Motor neuron (in vitro differentiated cells): ENCODE measurements around the gene MADCAM1. TPM values are rescaled to one million over a fixed set of nuclear protein-coding genes. Genes with fewer than 3 reads are reported as not detected.
A peak's percentile ranks its signal among the peaks of the same experiment; 100 is the strongest.

Experiments
- ATAC-seq, 8 experiments: fragments of 200-7000 bp; cut with Tn5 transposase; replicated peaks in 6 of 8; 2 replicates each; pipeline ENCODE4 v1.8.0; 2021; ENCODE audit warnings: mild to moderate bottlenecking in 8 of 8, moderate library complexity in 8 of 8
- H3K27ac ChIP-seq, 2 donors: fragments of 250-450 bp; sonication (Bioruptor Pico); 2 replicates each; pipeline ENCODE4 v1.9.0; 2021; ENCODE audit warnings: antibody characterized with exemption in 2 of 2, mild to moderate bottlenecking in 2 of 2, moderate library complexity in 1 of 2
- H3K4me1 ChIP-seq, 2 donors: fragments of 250-450 bp; sonication (Bioruptor Pico); replicated peaks in 1 of 2; 2 replicates each; pipeline ENCODE4 v1.6.1; 2021; ENCODE audit warnings: antibody characterized with exemption in 2 of 2, mild to moderate bottlenecking in 2 of 2, moderate library complexity in 1 of 2
- H3K4me3 ChIP-seq, 5 donors: fragments of 250-450 bp; sonication (Bioruptor Pico); 2 replicates each; pipeline ENCODE4 v1.9.0; 2021; ENCODE audit warnings: antibody characterized with exemption in 5 of 5, mild to moderate bottlenecking in 5 of 5, moderate library complexity in 4 of 5
- WGBS, 10 experiments: fragments of 450-650 bp; shearing (Covaris generic); methylation state at CpG; one replicate each; pipeline ENCODE4 v1.0.0; 2022; 5-methylcytosine and 5-hydroxymethylcytosine counted together
- in situ Hi-C, 9 experiments: fragments of 400-800 bp; cut with MboI; loops; one replicate each; pipeline ENCODE4 v1.15.0; 2021; ENCODE audit warnings: low sequenced_read_pairs in 9 of 9, low pct_unique_long_range_greater_than_20kb in 2 of 9; ENCODE audit not compliant: unreplicated experiment in 9 of 9
- total RNA-seq, 8 experiments: library from RNA; unstranded; fragments of 300-600 nt; gene quantifications; 2 replicates each; pipeline versions ENCODE4 v1.2.3 to v1.2.4, GENCODE V29; 2022

Gene MADCAM1
- total RNA-seq, 8 experiments from 2014 or later: 0.27 to 1.3 (median 0.57) TPM

- Histone ChIP-seq H3K4me1 (peaks cover 0 to 3% of the 10 kb centered on the region in 2 donors), H3K4me3 (no peak overlapping the region), H3K27ac (no peak overlapping the region)
- no peak for ATAC-seq
- in situ Hi-C loops: no loop called here
- WGBS, 10 experiments: 80 to 100% methylated on average over 1 to 4 of the region's 89 CpGs; no CpG with 5 or more reads in 8 of the 10 experiments
These were observed 37.9 kb upstream of the MADCAM1 start for GRCh38 chr19:458091-459042.

- peak; percentile 41 to 76 (median 50) for ATAC-seq
- peak overlapping the region; percentile 92 to 96 for H3K27ac ChIP-seq
- WGBS, 10 experiments: 0 to 15% (median 7%) methylated on average over 3 to 9 of the region's 66 CpGs; no CpG with 5 or more reads in 5 of the 10 experiments
- H3K4me1 ChIP-seq: peaks cover 0 to 3% of the 10 kb centered on the region in 2 donors
- in situ Hi-C loops: no loop called here
- peak overlapping the region; percentile 71 to 87 (median 78) for H3K4me3 ChIP-seq
These were observed 36.4 kb upstream of the MADCAM1 start for GRCh38 chr19:459724-460511.

GRCh38 chr19:460877-461720 lies 35.2 kb upstream of the MADCAM1 start, which contains the start of gene SHC2:
Gene SHC2 (minus strand): TSS chr19:461033. CDS start chr19:460996, 37 bp downstream.
- peak in 6 of 8 experiments; percentile 35 to 49 (median 44) for ATAC-seq
- H3K4me3 ChIP-seq: peak within 1 kb of the TSS; percentile 71 to 87 (median 78)
- H3K27ac ChIP-seq: peak within 1 kb of the TSS; percentile 92 to 96
- WGBS, 10 experiments: no CpG with 5 or more reads among the region's 85 CpGs
- H3K4me1 ChIP-seq: peaks cover 0 to 3% of the 10 kb centered on the region in 2 donors
- in situ Hi-C loops: no loop called here

GRCh38 chr19:461721-462551 lies 34.4 kb upstream of the MADCAM1 start:
- Histone ChIP-seq H3K4me3 (peak overlapping the region; percentile 71 to 87 (median 78)), H3K27ac (peak overlapping the region; percentile 92 to 96), H3K4me1 (peaks cover 0 to 3% of the 10 kb centered on the region in 2 donors)
- 0 to 100% (median 32%) methylated on average over 1 to 5 of the region's 60 CpGs; no CpG with 5 or more reads in 6 of the 10 experiments for WGBS, 10 experiments
- in situ Hi-C loops: no loop called here
- peak; percentile 41 to 77 (median 67) for ATAC-seq

GRCh38 chr19:463483-464207 lies 32.6 kb upstream of the MADCAM1 start:
- Histone ChIP-seq H3K4me1 (peaks cover 0 to 3% of the 10 kb centered on the region in 2 donors), H3K27ac (peak overlapping the region in 1 of 2 donors; percentile 9), H3K4me3 (no peak overlapping the region)
- 67 to 83% (median 80%) methylated on average over 1 to 3 of the region's 35 CpGs; no CpG with 5 or more reads in 7 of the 10 experiments for WGBS, 10 experiments
- in situ Hi-C loops: no loop called here
- ATAC-seq: no peak

GRCh38 chr19:464208-464545 lies 32.1 kb upstream of the MADCAM1 start:
- no peak overlapping the region for H3K27ac ChIP-seq
- WGBS, 10 experiments: 92 to 100% (median 100%) methylated on average over 1 to 4 of the region's 9 CpGs; no CpG with 5 or more reads in 7 of the 10 experiments
- no peak for ATAC-seq

GRCh38 chr19:465056-465816 lies 31.1 kb upstream of the MADCAM1 start:
- ATAC-seq: no peak
- Histone ChIP-seq H3K27ac (no peak overlapping the region), H3K4me3 (no peak overlapping the region), H3K4me1 (peaks cover 0 to 3% of the 10 kb centered on the region in 2 donors)
- in situ Hi-C loops: no loop called here
- WGBS, 10 experiments: 83% methylated on average over 1 of the region's 3 CpGs; no CpG with 5 or more reads in 9 of the 10 experiments

More at GRCh38 chr19:464208-464545, 32.1 kb upstream of the MADCAM1 start:
- in situ Hi-C loops: no loop called here
- Histone ChIP-seq H3K4me1 (peaks cover 0 to 3% of the 10 kb centered on the region in 2 donors), H3K4me3 (no peak overlapping the region)

- ATAC-seq: no peak
- WGBS, 10 experiments: 20 to 100% (median 61%) methylated on average over 1 to 5 of the region's 11 CpGs; no CpG with 5 or more reads in 5 of the 10 experiments
- Histone ChIP-seq H3K4me1 (no peaks in the 10 kb centered on the region), H3K4me3 (no peak overlapping the region), H3K27ac (no peak overlapping the region)
- in situ Hi-C loops: no loop called here
These were observed 28.7 kb upstream of the MADCAM1 start for GRCh38 chr19:467554-467953.

GRCh38 chr19:468587-469256 lies 27.6 kb upstream of the MADCAM1 start:
- in situ Hi-C loops: no loop called here
- Histone ChIP-seq H3K27ac (no peak overlapping the region), H3K4me3 (no peak overlapping the region), H3K4me1 (no peaks in the 10 kb centered on the region)
- ATAC-seq: peak in 3 of 8 experiments; percentile 9 to 17 (median 13)
- 54 to 96% (median 80%) methylated on average over 1 to 11 of the region's 27 CpGs; no CpG with 5 or more reads in 3 of the 10 experiments for WGBS, 10 experiments

- 0 to 80% (median 64%) methylated on average over 1 to 5 of the region's 7 CpGs; no CpG with 5 or more reads in 6 of the 10 experiments for WGBS, 10 experiments
- ATAC-seq: no peak
- no peak overlapping the region for H3K27ac ChIP-seq
- H3K4me1 ChIP-seq: no peaks in the 10 kb centered on the region
- in situ Hi-C loops: no loop called here
- no peak overlapping the region for H3K4me3 ChIP-seq
These were observed 26.5 kb upstream of the MADCAM1 start for GRCh38 chr19:469833-470232.
